Muscle layer of colon (tissue), 2 donors: ENCODE data around the gene ZNF436.
A peak's percentile ranks its signal among the peaks of the same experiment; 100 is the strongest.
"Not testable (repeated sequence)": the region's sequence is repeated elsewhere in the genome, so short reads cannot be mapped to it uniquely, and the experiment has no call there.

ENCODE experiments used
- H3K27ac ChIP-seq: one replicate; pipeline ENCODE4 v1.7.0; 2013; ENCODE audit warnings: low read depth, mild to moderate bottlenecking, low read length, moderate library complexity
- H3K27me3 ChIP-seq, 2 donors: one replicate each; pipeline ENCODE4 v1.7.0; 2013; ENCODE audit warnings: low read length in 2 of 2, mild to moderate bottlenecking in 2 of 2; ENCODE audit not compliant: insufficient read depth in 2 of 2, control insufficient read depth in 1 of 2
- H3K36me3 ChIP-seq: one replicate; pipeline ENCODE4 v1.7.0; 2013; ENCODE audit warnings: mild to moderate bottlenecking, low read length; ENCODE audit not compliant: insufficient read depth
- H3K4me1 ChIP-seq: one replicate; pipeline ENCODE4 v1.7.0; 2013; ENCODE audit warnings: mild to moderate bottlenecking, low read length; ENCODE audit not compliant: insufficient read depth
- H3K4me3 ChIP-seq, 2 donors: one replicate each; pipeline ENCODE4 v1.7.0; 2013; ENCODE audit warnings: low read length in 2 of 2, low read depth in 1 of 2, mild to moderate bottlenecking in 1 of 2, moderate library complexity in 1 of 2
- H3K9ac ChIP-seq: one replicate; pipeline ENCODE4 v1.7.0; 2013; ENCODE audit warnings: low read length
- H3K9me3 ChIP-seq: one replicate; pipeline ENCODE4 v1.7.0; 2013; ENCODE audit warnings: mild to moderate bottlenecking, low read length
- donor health status: abdominal sarcoma.
- donor health status: Adenocarcinoma of cecum.

ZNF436 gene

DNA sequence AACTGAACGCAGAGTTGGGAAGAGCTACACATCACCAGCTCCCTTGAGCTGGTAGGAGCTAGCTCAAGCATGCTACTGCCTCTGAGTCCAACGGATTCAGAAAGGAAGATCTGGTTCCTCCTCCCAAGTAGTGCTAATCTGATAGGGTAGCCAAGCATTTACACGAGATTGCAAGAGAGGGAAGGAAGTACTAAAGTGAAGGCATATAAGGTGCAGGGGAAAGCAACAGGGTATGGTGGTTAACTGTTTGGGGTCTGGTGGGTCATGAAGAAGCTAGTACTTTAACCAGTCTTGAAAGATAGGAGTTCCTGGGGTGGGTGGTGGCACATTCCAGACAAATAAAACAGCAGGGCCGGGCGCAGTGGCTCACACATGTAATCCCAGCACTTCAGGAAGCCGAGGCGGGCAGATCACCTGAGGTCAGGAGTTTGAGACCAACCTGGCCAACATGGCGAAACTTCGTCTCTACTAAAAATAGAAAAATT is 20.2 kb upstream of the ZNF436 start:
- no peak overlapping the region for H3K4me3 ChIP-seq
- H3K9me3 ChIP-seq = no peaks in the 10 kb centered on the region
- peaks cover 18% of the 10 kb centered on the region for H3K4me1 ChIP-seq
- no peaks in the 10 kb centered on the region for H3K27me3 ChIP-seq
- no peak overlapping the region for H3K27ac ChIP-seq
- no peak overlapping the region for H3K9ac ChIP-seq
- peaks cover 20% of the 10 kb centered on the region for H3K36me3 ChIP-seq

DNA sequence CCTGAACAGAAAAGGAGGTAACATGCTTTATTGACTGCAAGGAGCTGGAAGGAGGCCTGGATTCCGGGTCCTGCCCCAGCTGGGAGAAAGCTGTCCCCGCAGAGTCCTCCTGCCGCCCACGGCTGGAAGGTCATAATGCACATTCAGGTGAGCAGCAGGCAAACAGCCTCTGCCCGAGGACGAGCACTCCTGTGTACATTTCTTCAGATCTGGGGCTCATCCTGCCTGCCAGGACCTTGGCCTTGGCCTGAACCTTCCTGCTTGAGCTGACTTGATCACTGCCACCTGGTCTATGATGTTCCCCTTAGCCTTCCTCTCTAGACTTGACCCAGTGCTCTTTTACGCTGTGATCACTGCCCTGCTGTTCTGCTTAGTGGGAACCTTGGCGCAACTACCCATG is 17.9 kb upstream of the ZNF436 start:
- H3K27me3 ChIP-seq = no peaks in the 10 kb centered on the region
- H3K9me3 ChIP-seq = no peaks in the 10 kb centered on the region
- H3K27ac ChIP-seq = no peak overlapping the region
- peaks cover 6% of the 10 kb centered on the region for H3K4me1 ChIP-seq
- H3K4me3 ChIP-seq = no peak overlapping the region
- no peak overlapping the region for H3K9ac ChIP-seq
- H3K36me3 ChIP-seq = peaks cover 29% of the 10 kb centered on the region

DNA sequence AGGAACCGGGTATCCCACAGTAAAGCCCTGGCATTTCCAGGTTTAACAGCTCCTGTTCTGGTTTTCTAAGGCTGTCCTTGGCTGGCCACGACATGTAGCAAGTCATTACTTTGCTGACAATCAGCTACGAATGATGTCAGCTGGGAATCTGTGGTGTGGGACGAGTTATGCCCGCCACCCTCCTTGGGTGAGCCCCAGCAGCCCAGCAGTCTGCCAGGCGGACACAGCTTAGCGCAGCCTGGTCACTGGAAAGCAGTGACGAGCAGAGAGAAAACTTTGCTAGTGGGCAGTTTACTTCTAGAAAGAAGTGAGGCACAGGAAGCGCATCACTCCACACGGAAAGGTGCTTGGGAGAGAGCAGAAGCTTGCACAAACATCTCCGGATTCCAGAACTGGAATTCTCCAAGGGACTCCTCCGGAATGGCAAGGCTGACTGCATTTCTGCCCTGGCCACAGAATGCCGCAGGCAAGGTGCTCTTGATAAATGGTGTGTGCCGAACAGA is 15.5 kb upstream of the ZNF436 start:
- H3K4me3 ChIP-seq = no peak overlapping the region
- no peaks in the 10 kb centered on the region for H3K27me3 ChIP-seq
- no peak overlapping the region for H3K27ac ChIP-seq
- no peak overlapping the region for H3K9ac ChIP-seq
- H3K4me1 ChIP-seq = peaks cover 6% of the 10 kb centered on the region
- no peaks in the 10 kb centered on the region for H3K9me3 ChIP-seq
- H3K36me3 ChIP-seq = peaks cover 33% of the 10 kb centered on the region

DNA sequence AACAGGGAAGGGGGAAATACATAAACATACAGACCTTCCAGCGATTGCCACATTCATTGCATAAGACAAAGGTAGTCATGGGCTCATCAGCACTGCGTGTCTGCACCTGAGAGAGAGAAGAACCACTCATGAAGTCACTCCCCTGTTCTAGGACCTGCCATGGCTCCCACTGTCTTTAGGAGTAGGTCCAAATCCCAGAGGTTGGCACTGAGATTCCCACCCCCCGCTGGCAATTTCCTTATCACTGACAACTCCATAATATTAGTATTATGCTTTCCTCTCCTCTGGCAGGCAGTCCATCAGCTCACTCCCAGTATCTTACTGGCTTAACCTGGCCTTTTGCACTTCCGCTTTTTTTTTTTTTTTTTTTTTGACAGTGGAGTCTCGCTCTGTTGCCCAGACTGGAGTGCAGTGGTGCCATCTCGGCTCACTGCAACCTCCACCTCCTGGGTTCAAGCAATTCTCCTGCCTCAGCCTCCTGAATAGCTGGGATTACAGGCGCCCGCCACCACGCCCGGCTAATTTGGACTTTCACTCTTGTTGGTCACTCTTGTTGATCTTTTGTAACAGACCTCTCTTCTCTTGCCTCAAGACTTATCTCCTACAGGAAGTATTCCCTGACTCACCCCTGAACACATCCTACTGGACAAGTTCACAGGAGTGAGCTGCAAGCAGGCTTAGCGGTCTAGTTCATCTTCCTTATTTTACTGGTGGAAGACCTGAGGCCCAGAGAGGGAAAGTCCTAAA is 14.8 kb upstream of the ZNF436 start:
- H3K27ac ChIP-seq = no peak overlapping the region
- no peak overlapping the region for H3K4me3 ChIP-seq

DNA sequence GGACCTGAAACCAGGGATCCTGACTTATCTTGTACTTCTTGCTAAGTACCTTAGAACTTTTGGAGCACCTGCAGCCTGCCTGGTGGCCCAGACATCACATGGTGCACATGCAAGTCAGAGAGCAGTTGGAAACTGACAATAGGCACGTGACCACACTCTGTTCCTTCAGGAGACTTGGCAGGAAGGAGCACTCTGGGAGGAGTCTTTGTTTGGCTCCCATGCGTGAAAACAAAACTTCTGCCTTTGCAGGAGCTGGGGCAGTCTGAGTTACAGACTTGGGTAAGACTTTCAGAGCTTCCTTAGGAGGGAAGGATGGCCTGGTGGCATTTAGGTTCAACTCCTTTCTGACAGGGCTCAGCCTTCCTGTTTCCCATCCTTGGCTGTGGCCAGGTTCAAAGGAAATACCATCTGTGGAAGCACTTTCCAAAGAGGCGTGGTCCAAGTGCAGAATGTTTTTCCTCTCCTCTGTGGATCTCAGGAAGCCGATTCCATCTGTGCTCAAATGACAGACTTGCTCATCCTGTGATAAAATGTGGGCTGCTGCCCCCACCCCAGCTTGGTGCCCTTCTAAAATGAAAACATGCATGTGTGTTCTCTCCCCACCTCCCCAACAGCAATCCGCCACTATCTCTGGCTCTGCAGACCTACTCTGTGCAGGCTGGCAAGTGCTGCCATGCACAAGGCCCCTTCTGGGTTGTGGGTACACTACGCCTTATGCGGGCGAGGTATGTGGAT is 14.1 kb upstream of the ZNF436 start:
- Histone ChIP-seq H3K9ac (no peak overlapping the region), H3K27me3 (no peaks in the 10 kb centered on the region), H3K36me3 (peaks cover 33% of the 10 kb centered on the region), H3K9me3 (no peaks in the 10 kb centered on the region), H3K4me3 (no peak overlapping the region), H3K4me1 (peaks cover 6% of the 10 kb centered on the region), H3K27ac (no peak overlapping the region)

More for the DNA sequence above, 14.8 kb upstream of the ZNF436 start:
- H3K9ac ChIP-seq = no peak overlapping the region
- H3K36me3 ChIP-seq = peaks cover 33% of the 10 kb centered on the region
- H3K4me1 ChIP-seq = peaks cover 6% of the 10 kb centered on the region
- no peaks in the 10 kb centered on the region for H3K9me3 ChIP-seq
- H3K27me3 ChIP-seq = no peaks in the 10 kb centered on the region

DNA sequence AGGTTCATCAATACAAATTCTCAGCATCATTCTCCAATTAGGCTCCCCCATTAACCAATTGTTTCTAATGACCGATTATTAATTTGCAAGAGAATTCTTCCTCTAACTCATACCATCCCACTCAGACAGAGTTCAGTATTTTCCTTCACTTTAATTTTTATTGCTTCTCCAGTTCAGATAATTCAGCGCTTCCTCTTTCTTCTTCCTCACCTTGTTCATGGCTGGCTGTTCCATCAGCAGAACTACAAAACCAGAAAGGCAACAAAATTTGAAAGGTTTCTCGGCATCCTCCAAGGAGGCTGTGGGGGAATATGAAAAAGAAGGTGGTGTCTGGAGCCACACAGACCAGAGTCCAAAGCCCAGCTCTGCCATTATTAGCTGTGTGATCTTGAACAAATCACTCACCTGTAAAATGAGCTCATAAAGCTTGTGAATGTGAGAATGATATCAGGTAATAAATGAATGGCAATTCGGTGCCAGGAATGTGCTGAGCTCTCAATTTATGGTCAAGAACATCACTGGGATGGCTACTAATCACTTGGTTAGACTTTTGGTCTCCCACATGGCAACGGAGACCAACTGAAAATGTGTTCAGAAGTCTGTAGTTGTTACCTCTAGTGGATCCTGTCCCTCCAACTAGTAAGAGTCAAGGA is 11.7 kb upstream of the ZNF436 start:
- Histone ChIP-seq H3K9ac (no peak overlapping the region), H3K4me1 (peaks cover 14% of the 10 kb centered on the region), H3K27ac (no peak overlapping the region), H3K36me3 (peaks cover 33% of the 10 kb centered on the region), H3K27me3 (no peaks in the 10 kb centered on the region), H3K4me3 (no peak overlapping the region), H3K9me3 (no peaks in the 10 kb centered on the region)

DNA sequence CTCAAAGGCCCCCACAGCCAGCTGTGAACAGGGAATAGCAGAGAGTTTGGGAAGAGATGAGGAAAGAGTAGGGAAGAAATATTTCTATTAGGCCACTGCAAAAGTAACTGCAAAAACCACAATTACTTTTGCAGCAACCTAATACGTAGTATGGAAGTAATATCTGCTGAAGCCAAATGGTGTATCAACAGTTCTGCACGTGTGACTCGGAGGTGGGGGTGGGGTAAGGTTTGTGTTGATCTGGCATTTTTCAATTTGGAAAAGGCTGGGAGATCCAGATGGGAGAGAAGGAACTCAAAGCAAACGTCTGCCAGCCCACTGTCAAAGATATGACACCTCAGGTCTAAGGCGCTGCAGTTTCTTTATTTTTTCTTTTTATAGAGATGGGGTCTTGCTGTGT is 11.1 kb upstream of the ZNF436 start:
- H3K36me3 ChIP-seq = peaks cover 33% of the 10 kb centered on the region
- H3K27me3 ChIP-seq = no peaks in the 10 kb centered on the region
- no peak overlapping the region for H3K4me3 ChIP-seq
- H3K4me1 ChIP-seq = peaks cover 14% of the 10 kb centered on the region
- H3K9ac ChIP-seq = no peak overlapping the region
- H3K27ac ChIP-seq = no peak overlapping the region
- H3K9me3 ChIP-seq = no peaks in the 10 kb centered on the region

DNA sequence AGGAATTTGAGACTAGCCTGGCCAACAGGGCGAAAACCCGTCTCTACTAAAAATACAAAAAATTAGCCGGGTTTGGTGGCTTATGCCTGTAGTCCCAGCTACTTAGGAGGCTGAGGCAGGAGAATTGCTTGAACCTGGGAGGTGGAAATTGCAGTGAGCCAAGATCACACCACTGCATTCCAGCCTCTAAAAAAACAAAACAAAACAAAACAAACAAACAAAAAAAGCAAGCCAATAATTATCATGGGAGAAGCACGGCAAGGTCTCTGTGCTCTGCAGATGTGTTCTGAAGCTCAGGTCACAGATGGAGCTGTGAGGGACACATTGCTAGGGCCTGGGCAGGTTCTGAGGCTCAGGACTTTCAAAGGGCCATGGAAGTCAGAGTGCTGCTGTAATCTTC is 10.6 kb upstream of the ZNF436 start:
- H3K9ac ChIP-seq, H3K9me3 ChIP-seq, H3K27ac ChIP-seq, H3K27me3 ChIP-seq, H3K4me3 ChIP-seq: not testable (repeated sequence)
- Histone ChIP-seq H3K36me3 (peaks cover 31% of the 10 kb centered on the region), H3K4me1 (peaks cover 14% of the 10 kb centered on the region)

DNA sequence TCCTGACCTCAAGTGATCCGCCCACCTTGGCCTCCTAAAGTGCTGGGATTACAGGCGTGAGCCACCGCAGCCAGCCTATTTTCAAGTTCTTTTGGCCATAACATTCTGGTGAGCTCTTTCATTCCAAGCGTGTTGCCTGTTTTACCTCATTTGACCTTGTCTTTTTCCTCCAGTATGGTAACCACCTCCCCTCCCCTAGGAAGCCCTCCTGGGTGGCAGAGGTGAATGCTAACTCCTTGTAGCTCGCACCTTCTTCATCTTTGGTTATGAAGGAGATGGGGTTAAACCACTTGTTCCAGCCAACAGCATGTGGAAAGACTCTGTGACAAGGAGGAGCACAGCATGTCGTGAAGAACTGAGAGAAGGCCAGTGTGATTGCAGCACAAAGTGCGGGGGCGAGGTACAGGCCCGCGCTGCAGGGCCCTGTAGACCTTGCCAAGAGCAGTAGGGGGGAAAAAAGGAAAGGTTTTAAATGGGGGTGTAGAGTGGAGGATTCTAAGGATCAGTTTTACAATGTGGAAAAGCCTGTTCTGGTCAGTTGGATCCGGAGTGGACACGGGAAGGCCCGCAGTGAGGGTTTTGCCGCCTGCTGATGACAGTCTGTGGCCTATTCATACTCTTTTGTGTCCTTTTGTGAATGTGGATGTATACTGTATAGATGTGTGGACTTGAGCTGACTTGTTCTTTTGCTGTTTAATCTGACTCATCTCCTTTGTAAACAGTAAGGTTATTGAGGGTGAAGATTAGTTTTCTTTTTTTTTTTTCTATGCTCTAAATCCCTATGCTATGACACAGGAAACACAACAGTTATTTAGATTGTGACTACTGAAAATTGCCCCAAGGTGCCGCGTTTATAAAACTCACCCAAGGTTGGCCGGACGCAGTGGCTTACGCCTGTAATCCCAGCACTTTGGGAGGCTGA is 7.5 kb upstream of the ZNF436 start:
- Histone ChIP-seq H3K4me3 (no peak overlapping the region), H3K4me1 (peaks cover 8% of the 10 kb centered on the region), H3K27me3 (no peaks in the 10 kb centered on the region), H3K27ac (peak overlapping the region; percentile 84), H3K9ac (no peak overlapping the region), H3K9me3 (no peaks in the 10 kb centered on the region), H3K36me3 (peaks cover 10% of the 10 kb centered on the region)

DNA sequence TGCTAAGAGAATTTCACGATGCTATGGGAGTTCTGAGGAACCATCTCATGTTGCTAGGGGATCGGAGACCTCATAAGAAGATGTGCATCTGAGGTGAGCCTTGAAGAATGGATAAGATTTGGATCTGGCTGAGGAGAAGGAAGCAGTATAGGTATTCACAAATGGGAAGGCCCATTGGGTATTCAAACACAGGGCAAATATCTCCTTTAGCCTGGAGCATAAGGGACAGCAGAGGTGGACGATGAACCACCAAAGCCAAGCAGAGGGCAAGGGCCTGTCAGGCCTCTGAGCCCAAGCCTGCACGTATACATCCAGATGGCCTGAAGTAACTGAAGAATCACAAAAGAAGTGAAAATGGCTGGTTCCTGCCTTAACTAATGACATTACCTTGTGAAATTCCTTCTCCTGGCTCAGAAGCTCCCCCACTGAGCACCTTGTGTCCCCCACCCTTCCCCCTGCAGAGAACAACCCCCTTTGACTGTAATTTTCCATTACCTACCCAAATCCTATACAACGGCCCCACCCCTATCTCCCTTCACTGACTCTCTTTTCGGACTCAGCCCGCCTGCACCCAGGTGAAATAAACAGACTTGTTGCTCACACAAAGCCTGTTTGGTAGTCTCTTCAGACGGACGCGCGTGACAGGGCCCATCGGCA is 4.6 kb upstream of the ZNF436 start:
- not testable (repeated sequence) for H3K27me3 ChIP-seq, H3K9me3 ChIP-seq, H3K9ac ChIP-seq, H3K36me3 ChIP-seq, H3K4me3 ChIP-seq, H3K27ac ChIP-seq
- H3K4me1 ChIP-seq = peaks cover 31% of the 10 kb centered on the region
